HepG2 (cell line): Measurements from ENCODE around the gene STK32A. TPM values are rescaled to one million over a fixed set of nuclear protein-coding genes. Genes with fewer than 3 reads are reported as not detected.

ENCODE experiments used
- ATAC-seq: fragments of 200-7000 bp; cut with Tn5 transposase; 3 replicates; pipeline ENCODE4 v1.9.1; 2020; ENCODE audit warnings: mild to moderate bottlenecking, moderate library complexity
- BruUV-seq: library from RNA; stranded (reverse); fragments of 400-500 nt; replicated peaks from 2 replicates; lab custom pipeline; 2021; lab: Mats Ljungman, UMichigan
- CTCF ChIA-PET: fragments of 300-600 bp; formaldehyde crosslinking; extraction: SDS; loops from one replicate; lab custom pipeline; 2021; ENCODE audit warnings: low total read pairs, inconsistent platforms, low intra/inter-chr PET ratio; lab: Yijun Ruan, JAX
- POLR2A ChIA-PET: fragments of 350-600 bp; sonication (Branson Sonifier 250); formaldehyde crosslinking; loops from one replicate; lab custom pipeline; 2020; ENCODE audit warnings: antibody characterized with exemption, inconsistent platforms; lab: Yijun Ruan, JAX
- DNase-seq: peaks from one replicate; pipeline ENCODE4 v3.0.0-alpha.2; 2015; ENCODE audit warnings: low spot score
- FAIRE-seq: peaks from 3 replicates; lab custom pipeline; 2011; peaks lifted over from hg19 to GRCh38; lab: Jason Lieb, UNC
- H2AFZ ChIP-seq: one replicate; pipeline ENCODE4 v1.6.1; 2011; ENCODE audit warnings: low read length, inconsistent platforms
- H3K27ac ChIP-seq: fragments of 300-600 bp; 3 replicates; pipeline ENCODE4 v1.8.0; 2011; ENCODE audit warnings: mixed run types, mild to moderate bottlenecking, mixed read lengths, low read length, inconsistent platforms; ENCODE audit not compliant: insufficient read depth; ENCODE audit errors: extremely low read length
- H3K27me3 ChIP-seq, 2 experiments: fragments of 200-600 bp in 1 of 2; 2 replicates in 1 of 2; 3 replicates in 1 of 2; pipeline versions ENCODE4 v1.6.0 to v1.8.0; 2011; ENCODE audit warnings: low read length in 2 of 2, mild to moderate bottlenecking in 2 of 2, moderate library complexity in 2 of 2, inconsistent platforms in 1 of 2; ENCODE audit not compliant: insufficient read depth in 2 of 2, control insufficient read depth in 1 of 2
- H3K36me3 ChIP-seq, 2 experiments: fragments of 200-600 bp in 1 of 2; replicated peaks in 1 of 2; 2 replicates in 1 of 2; 3 replicates in 1 of 2; pipeline versions ENCODE4 v1.5.1 to v1.8.0; 2011; ENCODE audit warnings: low read length in 2 of 2, inconsistent platforms in 1 of 2; ENCODE audit not compliant: insufficient read depth in 2 of 2, control insufficient read depth in 1 of 2
- H3K4me1 ChIP-seq: 2 replicates; pipeline ENCODE4 v1.5.1; 2012; ENCODE audit warnings: low read length, inconsistent platforms; ENCODE audit not compliant: insufficient read depth
- H3K4me2 ChIP-seq: 2 replicates; pipeline ENCODE4 v1.6.0; 2011; ENCODE audit warnings: low read depth, low read length, inconsistent platforms
- H3K4me3 ChIP-seq, 3 experiments: fragments of 200-600 bp in 1 of 3; sonication (generic), shearing (Covaris generic) in 1 of 3; replicated peaks in 1 of 3; 2 replicates each; pipeline ENCODE4 v1.5.1; 2011 to 2016; ENCODE audit warnings: low read length in 3 of 3, inconsistent platforms in 2 of 3, low read depth in 2 of 3, mild to moderate bottlenecking in 2 of 3, control low read depth in 1 of 3, mixed read lengths in 1 of 3; ENCODE audit not compliant: insufficient read depth in 1 of 3
- H3K79me2 ChIP-seq: one replicate; pipeline ENCODE4 v1.6.1; 2011; ENCODE audit warnings: low read length, inconsistent platforms; ENCODE audit not compliant: insufficient read depth
- H3K9ac ChIP-seq: 2 replicates; pipeline ENCODE4 v1.6.0; 2011; ENCODE audit warnings: mild to moderate bottlenecking, low read depth, low read length, inconsistent platforms; ENCODE audit not compliant: insufficient read depth
- H3K9me3 ChIP-seq: 2 replicates; pipeline ENCODE4 v1.5.1; 2012; ENCODE audit warnings: mild to moderate bottlenecking, low read length
- H4K20me1 ChIP-seq: 2 replicates; pipeline ENCODE4 v1.6.0; 2011; ENCODE audit warnings: inconsistent platforms, mild to moderate bottlenecking, low read length, moderate library complexity; ENCODE audit not compliant: insufficient read depth
- ETV5 ChIP-seq: IDR thresholded peaks from 2 replicates; pipeline ENCODE4 v1.6.1; 2018; ENCODE audit warnings: missing biosample characterization, missing genetic modification reagents, inconsistent platforms, borderline replicate concordance
- FOXC1 ChIP-seq: sonication (generic); formaldehyde crosslinking; IDR thresholded peaks from 2 replicates; pipeline ENCODE4 v1.8.0; 2022; ENCODE audit warnings: mild to moderate bottlenecking, missing genetic modification reagents, borderline replicate concordance
- GFI1 ChIP-seq: sonication (generic); formaldehyde crosslinking; IDR thresholded peaks from 2 replicates; pipeline ENCODE4 v1.5.0; 2020; ENCODE audit warnings: missing genetic modification reagents, mild to moderate bottlenecking, borderline replicate concordance
- IRF1 ChIP-seq: sonication (generic); formaldehyde crosslinking; IDR thresholded peaks from 2 replicates; pipeline ENCODE4 v1.4.0; 2020; ENCODE audit warnings: low read depth, mild to moderate bottlenecking, missing genetic modification reagents
- NCOR1 ChIP-seq: fragments of 200-600 bp; sonication (generic); IDR thresholded peaks from 2 replicates; pipeline ENCODE4 v1.7.0; 2017; ENCODE audit warnings: antibody characterized with exemption, low read length, borderline replicate concordance
- PHB2 ChIP-seq: fragments of 450-650 bp; IDR thresholded peaks from 2 replicates; pipeline ENCODE4 v1.6.1; 2018; ENCODE audit not compliant: partially characterized antibody
- STAG1 ChIP-seq: sonication (generic); formaldehyde crosslinking; IDR thresholded peaks from 2 replicates; pipeline ENCODE4 v1.4.0; 2020; ENCODE audit warnings: missing genetic modification reagents
- TAF15 ChIP-seq: fragments of 200-400 bp; formaldehyde crosslinking; IDR thresholded peaks from one replicate; pipeline ENCODE4 v1.6.1; 2018; ENCODE audit warnings: mild to moderate bottlenecking, low read depth, low read length; ENCODE audit not compliant: poor library complexity, severe bottlenecking
- U2AF2 ChIP-seq: fragments of 200-400 bp; formaldehyde crosslinking; IDR thresholded peaks from 2 replicates; pipeline ENCODE4 v1.6.1; 2017; ENCODE audit warnings: low read depth, mild to moderate bottlenecking, low read length
- ZBTB1 ChIP-seq: sonication (generic); formaldehyde crosslinking; IDR thresholded peaks from 2 replicates; pipeline ENCODE4 v1.4.0; 2020; ENCODE audit warnings: missing genetic modification reagents, borderline replicate concordance
- ZNF124 ChIP-seq: sonication (generic); formaldehyde crosslinking; IDR thresholded peaks from 2 replicates; pipeline ENCODE4 v1.4.0; 2020; ENCODE audit warnings: missing genetic modification reagents
- ZNF264 ChIP-seq: sonication (generic); formaldehyde crosslinking; IDR thresholded peaks from 2 replicates; pipeline ENCODE4 v1.4.0; 2020; ENCODE audit warnings: missing genetic modification reagents
- ZNF512 ChIP-seq: sonication (generic); formaldehyde crosslinking; IDR thresholded peaks from 2 replicates; pipeline ENCODE4 v1.4.0; 2020; ENCODE audit warnings: mild to moderate bottlenecking, missing genetic modification reagents
- ZNF670 ChIP-seq: sonication (generic); formaldehyde crosslinking; IDR thresholded peaks from 2 replicates; pipeline ENCODE4 v1.8.0; 2022; ENCODE audit warnings: mild to moderate bottlenecking, missing genetic modification reagents, borderline replicate concordance
- WGBS: methylation state at CpG from one replicate; pipeline ENCODE4 v1.1.6; 2017; ENCODE audit warnings: low lambda C conversion rate; 5-methylcytosine and 5-hydroxymethylcytosine counted together
- in situ Hi-C: cut with HindIII; loops from 2 replicates; pipeline ENCODE4 v1.10.0; 2017; ENCODE audit warnings: low pct_unique_long_range_greater_than_20kb; ENCODE audit not compliant: extremely low pct_ligation_motif_present
- intact Hi-C: fragments of 100-400 bp; cut with micrococcal nuclease; formaldehyde crosslinking; loops from one replicate; pipeline ENCODE4 v1.10.0; 2022; ENCODE audit not compliant: unreplicated experiment
- polyA plus RNA-seq, 8 experiments: library from polyadenylated mRNA; depleted of rRNA in 3 of 8; stranded (reverse) in 7 of 8; unstranded in 1 of 8; fragments of >200 nt; fragmentation: Illumina TruSeq in 4 of 8; extraction: Trizol in 4 of 8; gene quantifications; 2 replicates each; pipeline versions ENCODE4 v1.2.1 to v1.2.3, GENCODE V29; 2011 to 2016; ENCODE audit warnings: low read depth in 4 of 8, missing spikeins in 1 of 8, mixed read lengths in 1 of 8; ENCODE audit not compliant: insufficient read depth in 1 of 8
- total RNA-seq, 5 experiments: library from RNA; depleted of rRNA; stranded (reverse); fragments of >200 nt; fragmentation: Illumina TruSeq; extraction: Trizol; gene quantifications; 2 replicates each; pipeline ENCODE4 v1.2.3, GENCODE V29; 2016; ENCODE audit warnings: low read depth in 1 of 5

The STK32A gene
- total and polyA plus RNA-seq, 2 of the 13 experiments (the other 11 are each of a cell fraction or from before 2014, with no cell fraction given), result not detected

- H3K9me3 ChIP-seq, result no peaks in the 10 kb centered on the region
- no TSS peak for BruUV-seq
- no peaks in the 10 kb centered on the region for H3K4me1 ChIP-seq
- H4K20me1 ChIP-seq, result no peaks in the 10 kb centered on the region
- FAIRE-seq (no peak), DNase-seq (no peak), ATAC-seq (no peak)
- no peak for TF ChIP-seq ZNF670 (CRISPR knock-in tag)
- TF ChIP-seq TAF15, result no peak
- no peak for TF ChIP-seq STAG1 (CRISPR knock-in tag)
- TF ChIP-seq ZNF512, result no peak
- no peak for TF ChIP-seq NCOR1
- TF ChIP-seq ZNF124 (CRISPR knock-in tag), result no peak
- no peak for TF ChIP-seq ETV5 (CRISPR knock-in tag)
- no peak for TF ChIP-seq PHB2
- TF ChIP-seq IRF1 (CRISPR knock-in tag), result no peak
- TF ChIP-seq ZNF264 (CRISPR knock-in tag), result no peak
- TF ChIP-seq U2AF2, result no peak
- no peak for TF ChIP-seq FOXC1 (CRISPR knock-in tag)
- TF ChIP-seq GFI1 (CRISPR knock-in tag), result no peak
- no peak for TF ChIP-seq ZBTB1 (CRISPR knock-in tag)
- no peak overlapping the region for H3K4me2 ChIP-seq
- no peak overlapping the region for H3K9ac ChIP-seq
- H3K27ac ChIP-seq, result no peak overlapping the region
- CTCF ChIA-PET, result no interaction called here
- H3K4me3 ChIP-seq, result no peak overlapping the region
- in situ Hi-C loops (no loop called here), intact Hi-C loops (no loop called here)
- H2AFZ ChIP-seq, result no peak overlapping the region
- H3K36me3 ChIP-seq, result no peaks in the 10 kb centered on the region
- H3K79me2 ChIP-seq, result no peaks in the 10 kb centered on the region
- POLR2A ChIA-PET, result no interaction called here
- H3K27me3 ChIP-seq, result no peaks in the 10 kb centered on the region
- 27% methylated on average over 5 of the region's 5 CpGs for WGBS
Measured at GRCh38 chr5:147375151-147375550, 140.3 kb downstream of the STK32A start.
